SK-N-SH treated with all-trans-retinoic acid at 6 μM for 48 hours (cell line): ENCODE results near the gene KLHDC7B.

Experiments used
- PATZ1 ChIP-seq: fragments of 250-450 bp; sonication (Bioruptor Pico); IDR thresholded peaks from 2 replicates; pipeline ENCODE4 v1.8.0; 2020; ENCODE audit warnings: mild to moderate bottlenecking, moderate library complexity, borderline replicate concordance
- SNAI2 ChIP-seq: fragments of 250-450 bp; sonication (Bioruptor Pico); IDR thresholded peaks from 2 replicates; pipeline ENCODE4 v1.5.0; 2020; ENCODE audit warnings: mild to moderate bottlenecking, moderate library complexity
- ZFP30 ChIP-seq: fragments of 450-650 bp; formaldehyde crosslinking; IDR thresholded peaks from 2 replicates; pipeline ENCODE4 v1.5.0; 2022; ENCODE audit warnings: mild to moderate bottlenecking, moderate library complexity

- no peak for TF ChIP-seq ZFP30 (CRISPR knock-in tag)
- TF ChIP-seq PATZ1 (CRISPR knock-in tag) = no peak
- TF ChIP-seq SNAI2 (CRISPR knock-in tag) = no peak
Measured at GRCh38 chr22:50498322-50498890, 47.3 kb upstream of the KLHDC7B start.
